ENCODE measurements around the gene NINL. TPM values are rescaled to one million over a fixed set of nuclear protein-coding genes. Genes with fewer than 3 reads are reported as not detected.
"Not testable (repeated sequence)": the region's sequence is repeated elsewhere in the genome, so short reads cannot be mapped to it uniquely, and the experiment has no call there.

NINL gene
- total RNA-seq, 2 donors from 2014 or later = 20.3 to 35.6 TPM

GRCh38 chr20:25553819-25554296 is 31.5 kb downstream of the NINL start:
- no peaks in the 10 kb centered on the region for H3K27me3 ChIP-seq (replicated peaks; ENCODE audit: insufficient read depth)
- peaks cover 8 to 12% of the 10 kb centered on the region in 2 donors for H3K4me1 ChIP-seq (ENCODE audit: control insufficient read depth in 1 of 2, low read depth in 2 of 2)
- no peaks in the 10 kb centered on the region for H3K9me3 ChIP-seq
- no peak overlapping the region for H3K4me3 ChIP-seq
- DNase-seq (ENCODE audit: low spot score) = no peak
- TF ChIP-seq CTCF (IDR thresholded peaks at IDR 0.05) = no peak
- H3K36me3 ChIP-seq = no peaks in the 10 kb centered on the region
- no peak for ATAC-seq (ENCODE audit: insufficient number of reproducible peaks, low FRiP score, low read depth)
- no peak overlapping the region for H3K27ac ChIP-seq

GRCh38 chr20:25552977-25553376 is 32.4 kb downstream of the NINL start:
- DNase-seq (ENCODE audit: low spot score) = no peak
- Histone ChIP-seq H3K27me3 (replicated peaks; ENCODE audit: insufficient read depth) (no peaks in the 10 kb centered on the region), H3K9me3 (no peaks in the 10 kb centered on the region), H3K4me3 (no peak overlapping the region), H3K36me3 (no peaks in the 10 kb centered on the region), H3K27ac (no peak overlapping the region), H3K4me1 (ENCODE audit: control insufficient read depth in 1 of 2, low read depth in 2 of 2) (peaks cover 8 to 12% of the 10 kb centered on the region in 2 donors)
- TF ChIP-seq CTCF (IDR thresholded peaks at IDR 0.05) = no peak
- no peak for ATAC-seq (ENCODE audit: insufficient number of reproducible peaks, low FRiP score, low read depth)

GRCh38 chr20:25551413-25552215 is 33.7 kb downstream of the NINL start:
- no peak for ATAC-seq (ENCODE audit: insufficient number of reproducible peaks, low FRiP score, low read depth)
- Histone ChIP-seq H3K27me3 (replicated peaks; ENCODE audit: insufficient read depth) (no peaks in the 10 kb centered on the region), H3K27ac (no peak overlapping the region), H3K9me3 (no peaks in the 10 kb centered on the region), H3K4me1 (ENCODE audit: control insufficient read depth in 1 of 2, low read depth in 2 of 2) (peaks cover 8 to 12% of the 10 kb centered on the region in 2 donors), H3K36me3 (no peaks in the 10 kb centered on the region), H3K4me3 (no peak overlapping the region)
- DNase-seq (ENCODE audit: low spot score) = no peak
- TF ChIP-seq CTCF (IDR thresholded peaks at IDR 0.05) = no peak

GRCh38 chr20:25550645-25551337 is 34.5 kb downstream of the NINL start:
- not testable (repeated sequence) for H3K36me3 ChIP-seq; DNase-seq (ENCODE audit: low spot score); H3K27me3 ChIP-seq (replicated peaks; ENCODE audit: insufficient read depth); H3K9me3 ChIP-seq; ATAC-seq (ENCODE audit: insufficient number of reproducible peaks, low FRiP score, low read depth); H3K27ac ChIP-seq; H3K4me3 ChIP-seq
- H3K4me1 ChIP-seq (ENCODE audit: control insufficient read depth in 1 of 2, low read depth in 2 of 2) = peaks cover 8 to 12% of the 10 kb centered on the region in 2 donors

- Histone ChIP-seq H3K4me1 (ENCODE audit: control insufficient read depth in 1 of 2, low read depth in 2 of 2) (peaks cover 8 to 14% of the 10 kb centered on the region in 2 donors), H3K27me3 (replicated peaks; ENCODE audit: insufficient read depth) (no peaks in the 10 kb centered on the region), H3K9me3 (no peaks in the 10 kb centered on the region), H3K27ac (no peak overlapping the region), H3K36me3 (no peaks in the 10 kb centered on the region), H3K4me3 (no peak overlapping the region)
- no peak for ATAC-seq (ENCODE audit: insufficient number of reproducible peaks, low FRiP score, low read depth)
- no peak for DNase-seq (ENCODE audit: low spot score)
- TF ChIP-seq CTCF (IDR thresholded peaks at IDR 0.05) = no peak
Measured at GRCh38 chr20:25549843-25550477, 35.4 kb downstream of the NINL start.

Data from thoracic aorta (tissue), 2 donors.